Measurements from ENCODE around the gene KCNQ2. TPM values are rescaled to one million over a fixed set of nuclear protein-coding genes. Genes with fewer than 3 reads are reported as not detected.

KCNQ2 gene
- total and polyA plus RNA-seq, 5 donors: under 0.01 to 2.3 (median 1.1) TPM; not detected in 2

- WGBS: 94% methylated on average over 3 of the region's 3 CpGs
These were observed 40.8 kb upstream of the KCNQ2 start for GRCh38 chr20:63513207-63513606.

GRCh38 chr20:63509088-63509564, 36.7 kb upstream of the KCNQ2 start:
- no peak overlapping the region for H3K4me3 ChIP-seq (ENCODE audit: low read length)
- H3K9me3 ChIP-seq (ENCODE audit: control insufficient read depth, low read length): peaks cover 8% of the 10 kb centered on the region
- DNase-seq (no peak), ATAC-seq (no peak)
- no peaks in the 10 kb centered on the region for H3K27me3 ChIP-seq (ENCODE audit: control insufficient read depth, insufficient read depth)
- 84% methylated on average over 9 of the region's 9 CpGs for WGBS
- intact Hi-C loops (cut with DNase I): no loop called here
- H3K4me1 ChIP-seq (ENCODE audit: control insufficient read depth, insufficient read depth, low read length): no peaks in the 10 kb centered on the region
- H3K27ac ChIP-seq (ENCODE audit: low read length): no peak overlapping the region

More at GRCh38 chr20:63513207-63513606, 40.8 kb upstream of the KCNQ2 start:
- Histone ChIP-seq H3K27ac (ENCODE audit: low read length) (no peak overlapping the region), H3K27me3 (ENCODE audit: control insufficient read depth, insufficient read depth) (no peaks in the 10 kb centered on the region), H3K4me1 (ENCODE audit: control insufficient read depth, insufficient read depth, low read length) (no peaks in the 10 kb centered on the region), H3K9me3 (ENCODE audit: control insufficient read depth, low read length) (no peaks in the 10 kb centered on the region), H3K4me3 (ENCODE audit: low read length) (no peak overlapping the region)
- no peak for DNase-seq
- no peak for ATAC-seq
- intact Hi-C loops (cut with DNase I): no loop called here

GRCh38 chr20:63508072-63508768, 35.8 kb upstream of the KCNQ2 start:
- H3K4me1 ChIP-seq (ENCODE audit: control insufficient read depth, insufficient read depth, low read length): no peaks in the 10 kb centered on the region
- DNase-seq: peak in 1 of 3 donors; percentile 37
- H3K27me3 ChIP-seq (ENCODE audit: control insufficient read depth, insufficient read depth): no peaks in the 10 kb centered on the region
- no peak overlapping the region for H3K4me3 ChIP-seq (ENCODE audit: low read length)
- WGBS: 91% methylated on average over 33 of the region's 33 CpGs
- intact Hi-C loops (cut with DNase I): no loop called here
- H3K9me3 ChIP-seq (ENCODE audit: control insufficient read depth, low read length): peaks cover 8% of the 10 kb centered on the region
- no peak overlapping the region for H3K27ac ChIP-seq (ENCODE audit: low read length)
- ATAC-seq: no peak

GRCh38 chr20:63507083-63507743, 34.8 kb upstream of the KCNQ2 start:
- H3K27me3 ChIP-seq (ENCODE audit: control insufficient read depth, insufficient read depth): no peaks in the 10 kb centered on the region
- intact Hi-C loops (cut with DNase I): no loop called here
- H3K27ac ChIP-seq (ENCODE audit: low read length): no peak overlapping the region
- peaks cover 8% of the 10 kb centered on the region for H3K9me3 ChIP-seq (ENCODE audit: control insufficient read depth, low read length)
- DNase-seq: peak in 2 of 3 donors; percentile 25 to 53
- H3K4me3 ChIP-seq (ENCODE audit: low read length): no peak overlapping the region
- H3K4me1 ChIP-seq (ENCODE audit: control insufficient read depth, insufficient read depth, low read length): no peaks in the 10 kb centered on the region
- WGBS: 92% methylated on average over 30 of the region's 30 CpGs
- no peak for ATAC-seq

GRCh38 chr20:63505723-63506122, 33.3 kb upstream of the KCNQ2 start:
- ATAC-seq (no peak), DNase-seq (no peak)
- 89% methylated on average over 12 of the region's 12 CpGs for WGBS
- Histone ChIP-seq H3K4me3 (ENCODE audit: low read length) (no peak overlapping the region), H3K9me3 (ENCODE audit: control insufficient read depth, low read length) (peaks cover 8% of the 10 kb centered on the region), H3K27me3 (ENCODE audit: control insufficient read depth, insufficient read depth) (no peaks in the 10 kb centered on the region), H3K27ac (ENCODE audit: low read length) (no peak overlapping the region), H3K4me1 (ENCODE audit: control insufficient read depth, insufficient read depth, low read length) (peaks cover 1% of the 10 kb centered on the region)
- intact Hi-C loops (cut with DNase I): no loop called here

- H3K27me3 ChIP-seq (ENCODE audit: control insufficient read depth, insufficient read depth): no peaks in the 10 kb centered on the region
- no peak overlapping the region for H3K4me3 ChIP-seq (ENCODE audit: low read length)
- H3K27ac ChIP-seq (ENCODE audit: low read length): no peak overlapping the region
- DNase-seq (no peak), ATAC-seq (no peak)
- 87% methylated on average over 8 of the region's 8 CpGs for whole genome bisulfite sequencing
- H3K9me3 ChIP-seq (ENCODE audit: control insufficient read depth, low read length): peaks cover 8% of the 10 kb centered on the region
- peaks cover 3% of the 10 kb centered on the region for H3K4me1 ChIP-seq (ENCODE audit: control insufficient read depth, insufficient read depth, low read length)
- intact Hi-C loops (cut with DNase I): no loop called here
These were observed 32.8 kb upstream of the KCNQ2 start for GRCh38 chr20:63505281-63505680.

GRCh38 chr20:63504642-63505041, 32.2 kb upstream of the KCNQ2 start:
- no peak for DNase-seq
- intact Hi-C loops (cut with DNase I): no loop called here
- H3K27ac ChIP-seq (ENCODE audit: low read length): no peak overlapping the region
- peaks cover 3% of the 10 kb centered on the region for H3K4me1 ChIP-seq (ENCODE audit: control insufficient read depth, insufficient read depth, low read length)
- H3K4me3 ChIP-seq (ENCODE audit: low read length): no peak overlapping the region
- WGBS: 89% methylated on average over 9 of the region's 9 CpGs
- peaks cover 8% of the 10 kb centered on the region for H3K9me3 ChIP-seq (ENCODE audit: control insufficient read depth, low read length)
- ATAC-seq: no peak
- no peaks in the 10 kb centered on the region for H3K27me3 ChIP-seq (ENCODE audit: control insufficient read depth, insufficient read depth)

- DNase-seq (peak in 1 of 3 donors; percentile 29), ATAC-seq (no peak)
- Histone ChIP-seq H3K4me3 (ENCODE audit: low read length) (no peak overlapping the region), H3K27me3 (ENCODE audit: control insufficient read depth, insufficient read depth) (no peaks in the 10 kb centered on the region), H3K9me3 (ENCODE audit: control insufficient read depth, low read length) (peaks cover 8% of the 10 kb centered on the region), H3K4me1 (ENCODE audit: control insufficient read depth, insufficient read depth, low read length) (peaks cover 3% of the 10 kb centered on the region), H3K27ac (ENCODE audit: low read length) (no peak overlapping the region)
- intact Hi-C loops (cut with DNase I): no loop called here
- 40% methylated on average over 7 of the region's 7 CpGs for WGBS
These were observed 31.1 kb upstream of the KCNQ2 start for GRCh38 chr20:63503524-63503923.

- WGBS: 65% methylated on average over 15 of the region's 15 CpGs
- intact Hi-C loops (cut with DNase I): no loop called here
- peaks cover 3% of the 10 kb centered on the region for H3K4me1 ChIP-seq (ENCODE audit: control insufficient read depth, insufficient read depth, low read length)
- DNase-seq (peak in 2 of 3 donors; percentile 39 to 52), ATAC-seq (no peak)
- H3K9me3 ChIP-seq (ENCODE audit: control insufficient read depth, low read length): peaks cover 8% of the 10 kb centered on the region
- H3K4me3 ChIP-seq (ENCODE audit: low read length): no peak overlapping the region
- no peak overlapping the region for H3K27ac ChIP-seq (ENCODE audit: low read length)
- H3K27me3 ChIP-seq (ENCODE audit: control insufficient read depth, insufficient read depth): no peaks in the 10 kb centered on the region
These were observed 30.3 kb upstream of the KCNQ2 start for GRCh38 chr20:63502671-63503172.

GRCh38 chr20:63501818-63502670, 29.6 kb upstream of the KCNQ2 start:
- DNase-seq (peak; percentile 52 to 84 (median 80)), ATAC-seq (peak; percentile 27 to 29)
- Histone ChIP-seq H3K9me3 (ENCODE audit: control insufficient read depth, low read length) (peaks cover 8% of the 10 kb centered on the region), H3K27me3 (ENCODE audit: control insufficient read depth, insufficient read depth) (no peaks in the 10 kb centered on the region), H3K27ac (ENCODE audit: low read length) (peak overlapping the region; percentile 44), H3K4me3 (ENCODE audit: low read length) (no peak overlapping the region), H3K4me1 (ENCODE audit: control insufficient read depth, insufficient read depth, low read length) (peaks cover 3% of the 10 kb centered on the region)
- intact Hi-C loops (cut with DNase I): no loop called here
- 20% methylated on average over 26 of the region's 26 CpGs for WGBS
